Measurements from ENCODE around the gene PSAPL1. TPM values are rescaled to one million over a fixed set of nuclear protein-coding genes. Genes with fewer than 3 reads are reported as not detected.

The PSAPL1 gene
- polyA plus RNA-seq, 1 donor from 2014 or later: not detected

GRCh38 chr4:7430965-7431695 is 3.6 kb downstream of the PSAPL1 start:
- Mint-ChIP-seq H3K27ac (no peak overlapping the region), H3K4me1 (no peaks in the 10 kb centered on the region), H3K27me3 (peaks cover 2% of the 10 kb centered on the region), H3K9me3 (no peaks in the 10 kb centered on the region), H3K4me3 (no peak overlapping the region), H3K36me3 (no peaks in the 10 kb centered on the region)

- H3K4me3 Mint-ChIP-seq: no peak overlapping the region
Observed at GRCh38 chr4:7430368-7430964, 4.3 kb downstream of the PSAPL1 start.

GRCh38 chr4:7429601-7430078 is 5.1 kb downstream of the PSAPL1 start:
- Mint-ChIP-seq H3K4me3 (no peak overlapping the region), H3K4me1 (no peaks in the 10 kb centered on the region), H3K9me3 (no peaks in the 10 kb centered on the region), H3K27ac (no peak overlapping the region), H3K36me3 (no peaks in the 10 kb centered on the region), H3K27me3 (peaks cover 2% of the 10 kb centered on the region)

More at GRCh38 chr4:7430368-7430964, 4.3 kb downstream of the PSAPL1 start:
- Mint-ChIP-seq H3K27me3 (peaks cover 2% of the 10 kb centered on the region), H3K9me3 (no peaks in the 10 kb centered on the region), H3K27ac (no peak overlapping the region), H3K36me3 (no peaks in the 10 kb centered on the region), H3K4me1 (no peaks in the 10 kb centered on the region)

- Mint-ChIP-seq H3K36me3 (no peaks in the 10 kb centered on the region), H3K27ac (no peak overlapping the region), H3K9me3 (no peaks in the 10 kb centered on the region), H3K4me3 (no peak overlapping the region), H3K27me3 (peaks cover 2% of the 10 kb centered on the region), H3K4me1 (no peaks in the 10 kb centered on the region)
Observed at GRCh38 chr4:7429069-7429416, 5.7 kb downstream of the PSAPL1 start.

- H3K9me3 Mint-ChIP-seq: no peaks in the 10 kb centered on the region
- H3K27ac Mint-ChIP-seq: no peak overlapping the region
- H3K27me3 Mint-ChIP-seq: peaks cover 2% of the 10 kb centered on the region
- H3K36me3 Mint-ChIP-seq: no peaks in the 10 kb centered on the region
- H3K4me3 Mint-ChIP-seq: no peak overlapping the region
- H3K4me1 Mint-ChIP-seq: no peaks in the 10 kb centered on the region
Observed at GRCh38 chr4:7428261-7429068, 6.3 kb downstream of the PSAPL1 start.

GRCh38 chr4:7427831-7428260 is 6.9 kb downstream of the PSAPL1 start:
- no peaks in the 10 kb centered on the region for H3K4me1 Mint-ChIP-seq
- no peaks in the 10 kb centered on the region for H3K9me3 Mint-ChIP-seq
- peaks cover 2% of the 10 kb centered on the region for H3K27me3 Mint-ChIP-seq
- H3K4me3 Mint-ChIP-seq: no peak overlapping the region
- H3K27ac Mint-ChIP-seq: no peak overlapping the region
- H3K36me3 Mint-ChIP-seq: no peaks in the 10 kb centered on the region

GRCh38 chr4:7427361-7427760 is 7.4 kb downstream of the PSAPL1 start:
- Mint-ChIP-seq H3K27ac (no peak overlapping the region), H3K9me3 (no peaks in the 10 kb centered on the region), H3K4me3 (no peak overlapping the region), H3K27me3 (peaks cover 2% of the 10 kb centered on the region), H3K4me1 (no peaks in the 10 kb centered on the region), H3K36me3 (no peaks in the 10 kb centered on the region)

- no peak overlapping the region for H3K27ac Mint-ChIP-seq
- no peaks in the 10 kb centered on the region for H3K9me3 Mint-ChIP-seq
- no peaks in the 10 kb centered on the region for H3K4me1 Mint-ChIP-seq
- H3K36me3 Mint-ChIP-seq: no peaks in the 10 kb centered on the region
- no peak overlapping the region for H3K4me3 Mint-ChIP-seq
- peaks cover 2% of the 10 kb centered on the region for H3K27me3 Mint-ChIP-seq
Observed at GRCh38 chr4:7426525-7427171, 8.1 kb downstream of the PSAPL1 start.

GRCh38 chr4:7425591-7426468 is 8.9 kb downstream of the PSAPL1 start:
- Mint-ChIP-seq H3K4me3 (no peak overlapping the region), H3K9me3 (no peaks in the 10 kb centered on the region), H3K4me1 (no peaks in the 10 kb centered on the region), H3K27me3 (peaks cover 2% of the 10 kb centered on the region), H3K36me3 (no peaks in the 10 kb centered on the region), H3K27ac (no peak overlapping the region)

GRCh38 chr4:7425124-7425523 is 9.6 kb downstream of the PSAPL1 start:
- H3K4me1 Mint-ChIP-seq: no peaks in the 10 kb centered on the region
- H3K27me3 Mint-ChIP-seq: peaks cover 2% of the 10 kb centered on the region
- no peak overlapping the region for H3K4me3 Mint-ChIP-seq
- no peaks in the 10 kb centered on the region for H3K36me3 Mint-ChIP-seq
- H3K9me3 Mint-ChIP-seq: no peaks in the 10 kb centered on the region
- H3K27ac Mint-ChIP-seq: no peak overlapping the region

- H3K4me1 Mint-ChIP-seq: no peaks in the 10 kb centered on the region
- H3K36me3 Mint-ChIP-seq: no peaks in the 10 kb centered on the region
- H3K4me3 Mint-ChIP-seq: no peak overlapping the region
- no peak overlapping the region for H3K27ac Mint-ChIP-seq
- H3K9me3 Mint-ChIP-seq: no peaks in the 10 kb centered on the region
- peaks cover 2% of the 10 kb centered on the region for H3K27me3 Mint-ChIP-seq
Observed at GRCh38 chr4:7424553-7425111, 10.1 kb downstream of the PSAPL1 start.

GRCh38 chr4:7423801-7424552 is 10.8 kb downstream of the PSAPL1 start:
- H3K27me3 Mint-ChIP-seq: peaks cover 2% of the 10 kb centered on the region
- H3K36me3 Mint-ChIP-seq: no peaks in the 10 kb centered on the region

GRCh38 chr4:7423391-7423790 is 11.3 kb downstream of the PSAPL1 start:
- Mint-ChIP-seq H3K4me3 (no peak overlapping the region), H3K27me3 (peaks cover 2% of the 10 kb centered on the region), H3K4me1 (no peaks in the 10 kb centered on the region), H3K36me3 (no peaks in the 10 kb centered on the region), H3K27ac (no peak overlapping the region), H3K9me3 (peaks cover 0 to 5% (median 2%) of the 10 kb centered on the region in 3 donors)

More at GRCh38 chr4:7423801-7424552, 10.8 kb downstream of the PSAPL1 start:
- H3K27ac Mint-ChIP-seq: no peak overlapping the region
- H3K9me3 Mint-ChIP-seq: no peaks in the 10 kb centered on the region
- no peaks in the 10 kb centered on the region for H3K4me1 Mint-ChIP-seq
- no peak overlapping the region for H3K4me3 Mint-ChIP-seq

- H3K27ac Mint-ChIP-seq: no peak overlapping the region
- H3K36me3 Mint-ChIP-seq: no peaks in the 10 kb centered on the region
- no peak overlapping the region for H3K4me3 Mint-ChIP-seq
- H3K9me3 Mint-ChIP-seq: peaks cover 2 to 6% (median 3%) of the 10 kb centered on the region in 3 donors
- H3K4me1 Mint-ChIP-seq: no peaks in the 10 kb centered on the region
- peaks cover 2% of the 10 kb centered on the region for H3K27me3 Mint-ChIP-seq
Observed at GRCh38 chr4:7422898-7423180, 11.9 kb downstream of the PSAPL1 start.
